ENCODE results near the gene FNIP2.
"Not testable (repeated sequence)": the region's sequence is repeated elsewhere in the genome, so short reads cannot be mapped to it uniquely, and the experiment has no call there.

FNIP2 gene

DNA sequence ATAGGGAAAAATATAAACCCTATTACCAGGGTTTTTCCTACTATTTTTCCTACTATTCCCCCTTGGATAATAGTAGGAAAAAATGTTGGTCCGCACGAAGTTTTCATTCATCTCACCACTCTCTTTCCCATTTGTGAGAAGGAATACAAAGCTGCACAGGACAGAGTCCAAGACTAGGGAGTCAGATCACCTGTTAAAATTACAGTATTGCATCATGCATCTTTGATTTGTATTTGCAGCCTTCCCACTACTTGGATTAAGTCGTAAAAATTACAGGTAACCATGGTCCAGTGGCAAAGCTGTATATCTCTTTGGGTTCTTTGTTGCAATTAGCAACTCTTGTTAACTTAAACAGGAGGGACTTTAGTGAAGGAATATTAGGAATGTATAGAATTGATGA is 121.5 kb downstream of the FNIP2 start:
- no peak for FAIRE-seq
- TF ChIP-seq POLR2A (IDR thresholded peaks at IDR 0.05; ENCODE audit: low read depth, low read length) (no peak), POLR2AphosphoS5 (IDR thresholded peaks at IDR 0.05; ENCODE audit: low read depth, low read length) (no peak), PAX5 (IDR thresholded peaks at IDR 0.05; ENCODE audit: insufficient read depth, low read length, severe bottlenecking) (no peak), POU2F2 (IDR thresholded peaks at IDR 0.05; ENCODE audit: low read depth, low read length) (no peak), SPI1 (IDR thresholded peaks at IDR 0.05; ENCODE audit: low read depth, low read length) (no peak), TAF1 (IDR thresholded peaks at IDR 0.05; ENCODE audit: low read depth, low read length) (no peak)
- no peak for DNase-seq (ENCODE audit: insufficient read length, low spot score)

DNA sequence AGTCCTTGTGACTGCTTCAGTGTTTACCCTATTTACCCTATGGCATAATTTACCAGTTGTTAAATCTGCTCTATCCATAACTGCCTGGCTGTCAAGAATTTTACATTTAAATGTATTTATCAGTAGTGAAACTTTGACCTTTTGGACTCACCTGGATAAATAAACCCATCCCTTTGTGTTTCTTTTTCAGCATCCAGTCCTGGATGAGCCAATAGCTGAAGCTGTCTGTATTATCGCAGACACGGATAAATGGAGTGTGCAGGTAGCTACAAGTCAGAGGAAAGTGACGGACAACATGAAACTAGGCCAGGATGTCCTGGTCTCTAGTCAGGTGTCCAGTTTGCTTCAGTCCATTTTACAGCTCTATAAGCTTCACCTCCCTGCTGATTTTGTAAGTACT is 122.4 kb downstream of the FNIP2 start:
- FAIRE-seq (no peak), DNase-seq (ENCODE audit: insufficient read length, low spot score) (no peak)
- TF ChIP-seq PAX5 (IDR thresholded peaks at IDR 0.05; ENCODE audit: insufficient read depth, low read length, severe bottlenecking) (no peak), TAF1 (IDR thresholded peaks at IDR 0.05; ENCODE audit: low read depth, low read length) (no peak), POLR2A (IDR thresholded peaks at IDR 0.05; ENCODE audit: low read depth, low read length) (no peak), POU2F2 (IDR thresholded peaks at IDR 0.05; ENCODE audit: low read depth, low read length) (no peak), POLR2AphosphoS5 (IDR thresholded peaks at IDR 0.05; ENCODE audit: low read depth, low read length) (no peak), SPI1 (IDR thresholded peaks at IDR 0.05; ENCODE audit: low read depth, low read length) (no peak)

GRCh38 chr4:158894826-158895225 is 126.0 kb downstream of the FNIP2 start:
- FAIRE-seq = no peak
- TF ChIP-seq POU2F2 (IDR thresholded peaks at IDR 0.05; ENCODE audit: low read depth, low read length) (no peak), POLR2A (IDR thresholded peaks at IDR 0.05; ENCODE audit: low read depth, low read length) (no peak), POLR2AphosphoS5 (IDR thresholded peaks at IDR 0.05; ENCODE audit: low read depth, low read length) (no peak), PAX5 (IDR thresholded peaks at IDR 0.05; ENCODE audit: insufficient read depth, low read length, severe bottlenecking) (no peak), TAF1 (IDR thresholded peaks at IDR 0.05; ENCODE audit: low read depth, low read length) (no peak), SPI1 (IDR thresholded peaks at IDR 0.05; ENCODE audit: low read depth, low read length) (no peak)
- no peak for DNase-seq (ENCODE audit: insufficient read length, low spot score)

- DNase-seq (ENCODE audit: insufficient read length, low spot score) (no peak), FAIRE-seq (no peak)
- TF ChIP-seq POLR2A (IDR thresholded peaks at IDR 0.05; ENCODE audit: low read depth, low read length) (no peak), TAF1 (IDR thresholded peaks at IDR 0.05; ENCODE audit: low read depth, low read length) (no peak), POLR2AphosphoS5 (IDR thresholded peaks at IDR 0.05; ENCODE audit: low read depth, low read length) (no peak), SPI1 (IDR thresholded peaks at IDR 0.05; ENCODE audit: low read depth, low read length) (no peak), POU2F2 (IDR thresholded peaks at IDR 0.05; ENCODE audit: low read depth, low read length) (no peak), PAX5 (IDR thresholded peaks at IDR 0.05; ENCODE audit: insufficient read depth, low read length, severe bottlenecking) (no peak)
Observed at GRCh38 chr4:158895797-158896576, 127.2 kb downstream of the FNIP2 start.

GRCh38 chr4:158896577-158897238 is 127.9 kb downstream of the FNIP2 start:
- not testable (repeated sequence) for FAIRE-seq; DNase-seq (ENCODE audit: insufficient read length, low spot score)

- FAIRE-seq = not testable (repeated sequence)
Observed at GRCh38 chr4:158900408-158900807, 131.6 kb downstream of the FNIP2 start.

DNA sequence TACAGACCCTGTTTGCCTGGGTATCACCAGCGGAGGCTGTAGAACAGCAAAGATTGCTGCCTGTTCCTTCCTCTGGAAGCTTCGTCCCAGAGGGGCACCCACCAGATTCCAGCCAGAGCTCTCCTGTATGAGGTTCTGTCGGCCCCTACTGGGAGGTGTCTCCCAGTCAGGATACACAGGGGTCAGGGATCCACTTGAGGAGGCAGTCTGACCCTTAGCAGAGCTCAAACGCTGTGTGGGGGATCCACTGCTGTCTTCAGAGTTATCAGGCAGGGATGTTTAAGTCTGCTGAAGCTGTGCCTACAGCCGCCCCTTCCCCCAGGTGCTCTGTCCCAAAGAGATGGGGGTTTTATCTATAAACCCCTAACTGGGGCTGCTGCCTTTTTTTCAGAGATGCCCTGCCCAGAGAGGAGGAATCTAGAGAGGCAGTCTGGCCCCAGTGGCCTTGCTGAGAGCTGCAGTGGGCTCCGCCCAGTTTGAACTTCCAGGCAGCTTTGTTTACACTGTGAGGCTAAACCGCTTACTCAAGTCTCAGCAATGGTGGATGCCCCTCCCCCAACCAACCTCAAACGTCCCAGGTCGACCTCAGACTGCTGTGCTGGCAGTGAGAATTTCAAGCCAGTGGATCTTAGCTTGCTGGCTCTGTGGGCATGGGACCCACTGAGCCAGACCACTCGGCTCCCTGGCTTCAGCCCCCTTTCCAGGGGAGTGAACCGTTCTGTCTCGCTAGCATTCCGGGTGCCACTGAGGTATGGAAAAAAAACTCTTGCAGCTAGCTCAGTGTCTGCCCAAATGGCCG is 133.7 kb downstream of the FNIP2 start:
- DNase-seq (ENCODE audit: insufficient read length, low spot score); FAIRE-seq: not testable (repeated sequence)

More at GRCh38 chr4:158900408-158900807, 131.6 kb downstream of the FNIP2 start:
- DNase-seq (ENCODE audit: insufficient read length, low spot score) = not testable (repeated sequence)

GRCh38 chr4:158903079-158903456 is 134.2 kb downstream of the FNIP2 start:
- TF ChIP-seq POLR2AphosphoS5 (IDR thresholded peaks at IDR 0.05; ENCODE audit: low read depth, low read length) (no peak), PAX5 (IDR thresholded peaks at IDR 0.05; ENCODE audit: insufficient read depth, low read length, severe bottlenecking) (no peak), POU2F2 (IDR thresholded peaks at IDR 0.05; ENCODE audit: low read depth, low read length) (no peak), SPI1 (IDR thresholded peaks at IDR 0.05; ENCODE audit: low read depth, low read length) (no peak), TAF1 (IDR thresholded peaks at IDR 0.05; ENCODE audit: low read depth, low read length) (no peak), POLR2A (IDR thresholded peaks at IDR 0.05; ENCODE audit: low read depth, low read length) (no peak)
- FAIRE-seq (no peak), DNase-seq (ENCODE audit: insufficient read length, low spot score) (no peak)

DNA sequence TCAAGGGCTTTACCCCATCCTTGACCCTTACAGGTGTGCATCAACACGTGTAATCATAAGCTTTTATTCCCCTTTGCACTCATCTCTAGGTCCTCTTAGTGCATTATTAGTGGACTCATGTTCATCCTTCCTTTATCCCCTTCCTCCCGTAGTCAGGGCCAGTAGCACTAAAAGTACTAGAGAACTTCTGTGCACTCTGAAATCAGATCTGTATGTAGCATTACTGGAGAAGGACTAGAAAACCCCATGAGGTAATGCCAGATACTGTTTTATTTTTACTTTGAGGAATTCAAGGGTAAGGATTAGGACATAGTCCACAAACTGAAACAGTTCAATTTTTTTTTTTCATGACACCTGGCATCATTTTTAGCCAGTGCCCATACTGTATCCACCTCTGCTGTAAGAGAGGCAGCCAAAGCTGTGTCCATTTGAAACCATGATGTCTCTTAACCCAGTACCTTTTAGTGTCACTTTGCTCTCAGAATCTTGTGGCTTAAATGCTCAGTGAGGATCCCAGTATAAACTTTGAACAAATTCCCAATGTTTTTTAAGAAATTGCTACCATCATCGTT is 134.7 kb downstream of the FNIP2 start:
- TF ChIP-seq TAF1 (IDR thresholded peaks at IDR 0.05; ENCODE audit: low read depth, low read length) (no peak), PAX5 (IDR thresholded peaks at IDR 0.05; ENCODE audit: insufficient read depth, low read length, severe bottlenecking) (no peak), POLR2AphosphoS5 (IDR thresholded peaks at IDR 0.05; ENCODE audit: low read depth, low read length) (no peak), POU2F2 (IDR thresholded peaks at IDR 0.05; ENCODE audit: low read depth, low read length) (no peak), POLR2A (IDR thresholded peaks at IDR 0.05; ENCODE audit: low read depth, low read length) (no peak), SPI1 (IDR thresholded peaks at IDR 0.05; ENCODE audit: low read depth, low read length) (no peak)
- DNase-seq (ENCODE audit: insufficient read length, low spot score) (no peak), FAIRE-seq (no peak)

Data from GM12891 (cell line).